ENCODE results near the gene WIPF1.

The WIPF1 gene

GRCh38 chr2:174599310-174599921 is 1.8 kb upstream of the WIPF1 start:
- in situ Hi-C loops (cut with MboI; ENCODE audit: low sequenced_read_pairs): loop anchor here (10.0 kb wide), 1 partner anchor 85 kb away; no protein-coding TSS in a partner anchor

- in situ Hi-C loops (cut with MboI; ENCODE audit: low sequenced_read_pairs): loop anchor here (10.0 kb wide), 1 partner anchor 88 kb away; no protein-coding TSS in a partner anchor
Measured at GRCh38 chr2:174597009-174597344, 627 bp downstream of the WIPF1 start.

GRCh38 chr2:174595891-174596397 is 1.7 kb downstream of the WIPF1 start:
- in situ Hi-C loops (cut with MboI; ENCODE audit: low sequenced_read_pairs): loop anchor here (10.0 kb wide), 1 partner anchor 89 kb away; no protein-coding TSS in a partner anchor

- in situ Hi-C loops (cut with MboI; ENCODE audit: low sequenced_read_pairs): loop anchor here (10.0 kb wide), 1 partner anchor 90 kb away; no protein-coding TSS in a partner anchor
Measured at GRCh38 chr2:174595116-174595809, 2.3 kb downstream of the WIPF1 start.

GRCh38 chr2:174594456-174594855 is 3.1 kb downstream of the WIPF1 start:
- in situ Hi-C loops (cut with MboI; ENCODE audit: low sequenced_read_pairs): loop anchor here (10.0 kb wide), 1 partner anchor 90 kb away; no protein-coding TSS in a partner anchor

GRCh38 chr2:174593574-174594203 is 3.9 kb downstream of the WIPF1 start:
- in situ Hi-C loops (cut with MboI; ENCODE audit: low sequenced_read_pairs): loop anchor here (10.0 kb wide), 1 partner anchor 91 kb away; no protein-coding TSS in a partner anchor

GRCh38 chr2:174593041-174593440 is 4.6 kb downstream of the WIPF1 start:
- in situ Hi-C loops (cut with MboI; ENCODE audit: low sequenced_read_pairs): loop anchor here (10.0 kb wide), 1 partner anchor 92 kb away; no protein-coding TSS in a partner anchor

- in situ Hi-C loops (cut with MboI; ENCODE audit: low sequenced_read_pairs): loop anchor here (10.0 kb wide), 1 partner anchor 93 kb away; no protein-coding TSS in a partner anchor
Measured at GRCh38 chr2:174591740-174592139, 5.9 kb downstream of the WIPF1 start.

- in situ Hi-C loops (cut with MboI; ENCODE audit: low sequenced_read_pairs): loop anchor here (10.0 kb wide), 1 partner anchor 94 kb away; no protein-coding TSS in a partner anchor
Measured at GRCh38 chr2:174590928-174591648, 6.5 kb downstream of the WIPF1 start.

GRCh38 chr2:174590346-174590745 is 7.3 kb downstream of the WIPF1 start:
- in situ Hi-C loops (cut with MboI; ENCODE audit: low sequenced_read_pairs): loop anchor here (10.0 kb wide), 1 partner anchor 94 kb away; no protein-coding TSS in a partner anchor

- in situ Hi-C loops (cut with MboI; ENCODE audit: low sequenced_read_pairs): no loop called here
Measured at GRCh38 chr2:174589334-174589733, 8.3 kb downstream of the WIPF1 start.

- in situ Hi-C loops (cut with MboI; ENCODE audit: low sequenced_read_pairs): no loop called here
Measured at GRCh38 chr2:174588463-174588862, 9.1 kb downstream of the WIPF1 start.

GRCh38 chr2:174587579-174587978 is 10.0 kb downstream of the WIPF1 start:
- in situ Hi-C loops (cut with MboI; ENCODE audit: low sequenced_read_pairs): no loop called here

GRCh38 chr2:174586418-174587295 is 10.9 kb downstream of the WIPF1 start:
- in situ Hi-C loops (cut with MboI; ENCODE audit: low sequenced_read_pairs): no loop called here

GRCh38 chr2:174585657-174586252 is 11.8 kb downstream of the WIPF1 start:
- in situ Hi-C loops (cut with MboI; ENCODE audit: low sequenced_read_pairs): no loop called here

GRCh38 chr2:174585146-174585545 is 12.5 kb downstream of the WIPF1 start:
- in situ Hi-C loops (cut with MboI; ENCODE audit: low sequenced_read_pairs): no loop called here

GRCh38 chr2:174581491-174581890 is 16.1 kb downstream of the WIPF1 start:
- in situ Hi-C loops (cut with MboI; ENCODE audit: low sequenced_read_pairs): no loop called here

GRCh38 chr2:174580951-174581350 is 16.7 kb downstream of the WIPF1 start:
- in situ Hi-C loops (cut with MboI; ENCODE audit: low sequenced_read_pairs): no loop called here

- in situ Hi-C loops (cut with MboI; ENCODE audit: low sequenced_read_pairs): no loop called here
Measured at GRCh38 chr2:174577967-174578589, 19.5 kb downstream of the WIPF1 start.
